K562 (cell line): Measurements from ENCODE around the gene UBE2N. TPM values are rescaled to one million over a fixed set of nuclear protein-coding genes. Genes with fewer than 3 reads are reported as not detected.

ENCODE experiments used
- CBFA2T2 ChIP-seq: fragments of 450-650 bp; conservative IDR thresholded peaks from 2 replicates; pipeline ENCODE4 v1.6.1; 2017; ENCODE audit warnings: mild to moderate bottlenecking
- DDX20 ChIP-seq: fragments of 450-650 bp; IDR thresholded peaks from 2 replicates; pipeline ENCODE4 v1.6.1; 2016; ENCODE audit warnings: missing genetic modification characterization, low read depth, mild to moderate bottlenecking, missing compliant biosample characterization, moderate library complexity
- DPF2 ChIP-seq: fragments of 450-650 bp; IDR thresholded peaks from 2 replicates; pipeline ENCODE4 v1.6.1; 2016
- FOXP4 ChIP-seq: sonication (generic); formaldehyde crosslinking; IDR thresholded peaks from 2 replicates; pipeline ENCODE4 v1.8.0; 2022; ENCODE audit warnings: mild to moderate bottlenecking, missing genetic modification reagents, borderline replicate concordance
- HDAC3 ChIP-seq: fragments of 450-650 bp; IDR thresholded peaks from 2 replicates; pipeline ENCODE4 v1.6.1; 2018; ENCODE audit warnings: borderline replicate concordance, mild to moderate bottlenecking, moderate library complexity; ENCODE audit not compliant: partially characterized antibody
- HDAC6 ChIP-seq: IDR thresholded peaks from 2 replicates; pipeline ENCODE4 v1.6.1; 2012; ENCODE audit warnings: low read depth, mild to moderate bottlenecking, control low read depth, inconsistent platforms, low read length, moderate library complexity
- HMG20A ChIP-seq: fragments of 450-650 bp; formaldehyde crosslinking; conservative IDR thresholded peaks from 2 replicates; pipeline ENCODE4 v1.4.0; 2020; ENCODE audit warnings: mild to moderate bottlenecking, mixed read lengths
- HSF4 ChIP-seq: fragments of 250-450 bp; sonication (Bioruptor Pico); IDR thresholded peaks from 2 replicates; pipeline ENCODE4 v2.1.2; 2022; ENCODE audit warnings: mild to moderate bottlenecking, moderate library complexity, borderline replicate concordance
- ILF3 ChIP-seq: fragments of 450-650 bp; IDR thresholded peaks from 2 replicates; pipeline ENCODE4 v1.6.1; 2018; ENCODE audit warnings: antibody characterized with exemption, mild to moderate bottlenecking, moderate library complexity, borderline replicate concordance
- IRF1 ChIP-seq: sonication (generic); formaldehyde crosslinking; IDR thresholded peaks from 2 replicates; pipeline ENCODE4 v1.8.0; 2022; ENCODE audit warnings: missing genetic modification reagents, mild to moderate bottlenecking, borderline replicate concordance
- KDM4B ChIP-seq, 2 experiments: fragments of 450-650 bp in 1 of 2; sonication (generic) in 1 of 2; IDR thresholded peaks; 2 replicates each; pipeline ENCODE4 v1.6.1; 2016 to 2017; ENCODE audit warnings: borderline replicate concordance in 2 of 2, antibody characterized with exemption in 1 of 2, low read depth in 1 of 2, mild to moderate bottlenecking in 1 of 2
- MCM3 ChIP-seq: fragments of 450-650 bp; IDR thresholded peaks from 2 replicates; pipeline ENCODE4 v1.6.1; 2016
- NCOA6 ChIP-seq: fragments of 450-650 bp; IDR thresholded peaks from 2 replicates; pipeline ENCODE4 v1.6.1; 2017; ENCODE audit warnings: mild to moderate bottlenecking
- NONO ChIP-seq, 2 experiments: fragments of 200-400 bp in 1 of 2; fragments of 450-650 bp in 1 of 2; formaldehyde crosslinking in 1 of 2; IDR thresholded peaks; 2 replicates each; pipeline ENCODE4 v1.6.1; 2017; ENCODE audit warnings: low read depth in 2 of 2, mild to moderate bottlenecking in 2 of 2, moderate library complexity in 2 of 2, low read length in 1 of 2
- NR4A1 ChIP-seq, 2 experiments: fragments of 250-450 bp in 1 of 2; fragments of 450-650 bp in 1 of 2; sonication (Bioruptor Pico) in 1 of 2; IDR thresholded peaks; 2 replicates each; pipeline versions ENCODE4 v1.4.0 to v1.6.1; 2016 to 2020; ENCODE audit warnings: mild to moderate bottlenecking in 2 of 2, missing compliant biosample characterization in 1 of 2, missing genetic modification characterization in 1 of 2, moderate library complexity in 1 of 2
- POU5F1 ChIP-seq: fragments of 150-350 bp; IDR thresholded peaks from 2 replicates; pipeline ENCODE4 v1.6.1; 2014; ENCODE audit warnings: borderline replicate concordance, low read length, low read depth, mild to moderate bottlenecking; ENCODE audit not compliant: partially characterized antibody
- PYGO2 ChIP-seq: fragments of 450-650 bp; IDR thresholded peaks from 2 replicates; pipeline ENCODE4 v1.6.1; 2016; ENCODE audit warnings: mild to moderate bottlenecking, missing genetic modification characterization, moderate library complexity, missing compliant biosample characterization
- SREBF1 ChIP-seq: fragments of 150-350 bp; IDR thresholded peaks from 2 replicates; pipeline ENCODE4 v1.6.1; 2014; ENCODE audit warnings: antibody characterized with exemption, low read depth, low read length, borderline replicate concordance
- SREBF2 ChIP-seq: sonication (generic); formaldehyde crosslinking; IDR thresholded peaks from 2 replicates; pipeline ENCODE4 v1.4.0; 2020; ENCODE audit warnings: mild to moderate bottlenecking, missing genetic modification reagents
- ZKSCAN8 ChIP-seq: fragments of 200-800 bp; sonication (Bioruptor generic); IDR thresholded peaks from 2 replicates; pipeline ENCODE4 v1.6.1; 2016; ENCODE audit warnings: missing genetic modification characterization, missing compliant biosample characterization
- ZNF165 ChIP-seq: fragments of 250-450 bp; sonication (Bioruptor Pico); IDR thresholded peaks from 2 replicates; pipeline ENCODE4 v1.4.0; 2020; ENCODE audit warnings: borderline replicate concordance
- ZNF197 ChIP-seq: fragments of 200-800 bp; sonication (Bioruptor generic); IDR thresholded peaks from 2 replicates; pipeline ENCODE4 v1.6.1; 2016; ENCODE audit warnings: low read depth, missing genetic modification characterization, missing compliant biosample characterization
- ZNF316 ChIP-seq: fragments of 450-650 bp; IDR thresholded peaks from 2 replicates; pipeline ENCODE4 v1.6.1; 2016
- ZNF717 ChIP-seq: fragments of 250-450 bp; sonication (Bioruptor Pico); IDR thresholded peaks from 2 replicates; pipeline ENCODE4 v1.5.0; 2021
- ZNF780A ChIP-seq: fragments of 250-450 bp; sonication (Bioruptor Pico); IDR thresholded peaks from 2 replicates; pipeline ENCODE4 v1.5.0; 2021; ENCODE audit warnings: mild to moderate bottlenecking
- polyA plus RNA-seq, 8 experiments: library from polyadenylated mRNA; depleted of rRNA in 4 of 8; stranded (reverse) in 5 of 8; unstranded in 3 of 8; fragments of >200 nt; fragmentation: Nextera tagmentation in 2 of 8; fragmentation: Illumina TruSeq in 1 of 8; extraction: Ambion mirVana in 2 of 8; extraction: Trizol in 1 of 8; gene quantifications; 2 replicates each; pipeline versions ENCODE4 v1.2.1 to v1.2.3, GENCODE V29; 2011 to 2014; ENCODE audit warnings: inconsistent platforms in 1 of 8, missing spikeins in 1 of 8
- total RNA-seq, 7 experiments: library from RNA; depleted of rRNA in 6 of 7; stranded (reverse); fragments of >200 nt in 6 of 7; fragmentation: Illumina TruSeq in 2 of 7; extraction: Trizol in 2 of 7; gene quantifications; 2 replicates each; pipeline versions ENCODE4 v1.2.1 to v1.2.3, GENCODE V29; 2011 to 2021; ENCODE audit warnings: low replicate concordance in 1 of 7
- TF ChIP-seq, protein P1 (sequence below): sonication (generic); IDR thresholded peaks from 2 replicates; pipeline ENCODE4 v1.6.1; 2016

Gene UBE2N
- total and polyA plus RNA-seq, 9 of the 15 experiments (the other 6 are each of a cell fraction or from before 2014, with no cell fraction given): 189 to 826 (median 260) TPM

GRCh38 chr12:93376436-93377251 is 65.1 kb downstream of the UBE2N start (continued):
- TF ChIP-seq NR4A1 (CRISPR knock-in tag; IDR thresholded peaks at IDR 0.05) (no peak), NR4A1 (tag; IDR thresholded peaks at IDR 0.05) (peak; percentile 47; the same call in 1 of the 2 replicates), NONO (IDR thresholded peaks at IDR 0.05; ENCODE audit: low read depth in 2 of 2, low read length in 1 of 2) (0 out of 4 replicates have a peak, but pooled peaks of 1 of the 2 experiments have one; percentile 9), CBFA2T2 (no peak), NCOA6 (no peak), KDM4B (IDR thresholded peaks at IDR 0.05; ENCODE audit: borderline replicate concordance in 2 of 2, low read depth in 1 of 2) (no peak), HSF4 (no peak), ILF3 (no peak), PYGO2 (tag) (no peak), IRF1 (CRISPR knock-in tag) (no peak), SREBF2 (CRISPR knock-in tag) (no peak), MCM3 (no peak), ZNF316 (no peak), ZNF165 (no peak), POU5F1 (no peak), ZNF717 (no peak), HMG20A (no peak), FOXP4 (CRISPR knock-in tag) (no peak), HDAC3 (no peak), DDX20 (tag) (no peak), ZKSCAN8 (no peak), ZNF197 (CRISPR knock-in tag) (no peak), DPF2 (0 out of 2 replicates have a peak, but pooled peaks have one; percentile 35), HDAC6 (no peak), SREBF1 (no peak), ZNF780A (no peak)
- TF ChIP-seq, protein P1, sequence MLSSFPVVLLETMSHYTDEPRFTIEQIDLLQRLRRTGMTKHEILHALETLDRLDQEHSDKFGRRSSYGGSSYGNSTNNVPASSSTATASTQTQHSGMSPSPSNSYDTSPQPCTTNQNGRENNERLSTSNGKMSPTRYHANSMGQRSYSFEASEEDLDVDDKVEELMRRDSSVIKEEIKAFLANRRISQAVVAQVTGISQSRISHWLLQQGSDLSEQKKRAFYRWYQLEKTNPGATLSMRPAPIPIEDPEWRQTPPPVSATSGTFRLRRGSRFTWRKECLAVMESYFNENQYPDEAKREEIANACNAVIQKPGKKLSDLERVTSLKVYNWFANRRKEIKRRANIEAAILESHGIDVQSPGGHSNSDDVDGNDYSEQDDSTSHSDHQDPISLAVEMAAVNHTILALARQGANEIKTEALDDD: peak; percentile 32; the same call in 1 of the 2 replicates
